A549 (cell line): ENCODE data around the gene SMOC1.

Experiments used
- CHD2 ChIP-seq: fragments of 150-350 bp; IDR thresholded peaks from 2 replicates; pipeline ENCODE4 v1.6.1; 2014; ENCODE audit warnings: low read length; ENCODE audit not compliant: partially characterized antibody
- EP300 ChIP-seq, 2 experiments: fragments of >200 bp; sonication (Bioruptor Twin); formaldehyde crosslinking; IDR thresholded peaks; 2 replicates in 1 of 2; 3 replicates in 1 of 2; pipeline ENCODE4 v1.6.1; 2016 to 2017
- TF ChIP-seq, protein P1 (sequence below): fragments of 200-600 bp; sonication (generic); IDR thresholded peaks from 2 replicates; pipeline ENCODE4 v1.6.1; 2016; ENCODE audit warnings: antibody characterized with exemption, mild to moderate bottlenecking, moderate library complexity
- TF ChIP-seq, protein P2 (sequence below): IDR thresholded peaks from 2 replicates; pipeline ENCODE4 v1.6.1; 2012
- TF ChIP-seq, protein P3 (sequence below): fragments of 250-450 bp; sonication (Bioruptor Pico); IDR thresholded peaks from 2 replicates; pipeline ENCODE4 v1.5.0; 2021; ENCODE audit warnings: mild to moderate bottlenecking, moderate library complexity, borderline replicate concordance

DNA sequence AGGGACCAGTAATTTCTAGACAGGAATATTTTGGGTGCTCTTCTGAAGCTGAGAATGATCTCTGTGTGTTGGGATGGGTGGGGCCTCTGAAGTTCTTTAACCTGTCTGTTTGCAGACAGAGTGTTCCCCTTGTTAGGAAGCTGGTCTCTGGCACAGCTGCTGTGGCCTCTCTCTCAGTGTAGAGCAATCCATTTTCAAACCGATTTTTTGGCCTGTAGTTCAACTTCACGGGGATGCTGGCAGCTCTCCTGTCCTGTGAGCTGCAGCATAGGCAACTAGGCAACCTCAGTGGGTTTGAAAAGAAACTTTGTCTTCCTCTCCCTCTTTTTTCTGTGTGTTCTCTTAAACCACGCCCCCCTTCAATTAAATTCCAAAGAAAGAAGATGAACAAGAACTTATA lies 69.1 kb downstream of the SMOC1 start:
- TF ChIP-seq EP300 (IDR thresholded peaks at IDR 0.05) (no peak), CHD2 (no peak)
- TF ChIP-seq, protein P1, sequence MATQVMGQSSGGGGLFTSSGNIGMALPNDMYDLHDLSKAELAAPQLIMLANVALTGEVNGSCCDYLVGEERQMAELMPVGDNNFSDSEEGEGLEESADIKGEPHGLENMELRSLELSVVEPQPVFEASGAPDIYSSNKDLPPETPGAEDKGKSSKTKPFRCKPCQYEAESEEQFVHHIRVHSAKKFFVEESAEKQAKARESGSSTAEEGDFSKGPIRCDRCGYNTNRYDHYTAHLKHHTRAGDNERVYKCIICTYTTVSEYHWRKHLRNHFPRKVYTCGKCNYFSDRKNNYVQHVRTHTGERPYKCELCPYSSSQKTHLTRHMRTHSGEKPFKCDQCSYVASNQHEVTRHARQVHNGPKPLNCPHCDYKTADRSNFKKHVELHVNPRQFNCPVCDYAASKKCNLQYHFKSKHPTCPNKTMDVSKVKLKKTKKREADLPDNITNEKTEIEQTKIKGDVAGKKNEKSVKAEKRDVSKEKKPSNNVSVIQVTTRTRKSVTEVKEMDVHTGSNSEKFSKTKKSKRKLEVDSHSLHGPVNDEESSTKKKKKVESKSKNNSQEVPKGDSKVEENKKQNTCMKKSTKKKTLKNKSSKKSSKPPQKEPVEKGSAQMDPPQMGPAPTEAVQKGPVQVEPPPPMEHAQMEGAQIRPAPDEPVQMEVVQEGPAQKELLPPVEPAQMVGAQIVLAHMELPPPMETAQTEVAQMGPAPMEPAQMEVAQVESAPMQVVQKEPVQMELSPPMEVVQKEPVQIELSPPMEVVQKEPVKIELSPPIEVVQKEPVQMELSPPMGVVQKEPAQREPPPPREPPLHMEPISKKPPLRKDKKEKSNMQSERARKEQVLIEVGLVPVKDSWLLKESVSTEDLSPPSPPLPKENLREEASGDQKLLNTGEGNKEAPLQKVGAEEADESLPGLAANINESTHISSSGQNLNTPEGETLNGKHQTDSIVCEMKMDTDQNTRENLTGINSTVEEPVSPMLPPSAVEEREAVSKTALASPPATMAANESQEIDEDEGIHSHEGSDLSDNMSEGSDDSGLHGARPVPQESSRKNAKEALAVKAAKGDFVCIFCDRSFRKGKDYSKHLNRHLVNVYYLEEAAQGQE, result no peak
- TF ChIP-seq, protein P2, sequence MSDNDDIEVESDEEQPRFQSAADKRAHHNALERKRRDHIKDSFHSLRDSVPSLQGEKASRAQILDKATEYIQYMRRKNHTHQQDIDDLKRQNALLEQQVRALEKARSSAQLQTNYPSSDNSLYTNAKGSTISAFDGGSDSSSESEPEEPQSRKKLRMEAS, result no peak
- TF ChIP-seq, protein P3, sequence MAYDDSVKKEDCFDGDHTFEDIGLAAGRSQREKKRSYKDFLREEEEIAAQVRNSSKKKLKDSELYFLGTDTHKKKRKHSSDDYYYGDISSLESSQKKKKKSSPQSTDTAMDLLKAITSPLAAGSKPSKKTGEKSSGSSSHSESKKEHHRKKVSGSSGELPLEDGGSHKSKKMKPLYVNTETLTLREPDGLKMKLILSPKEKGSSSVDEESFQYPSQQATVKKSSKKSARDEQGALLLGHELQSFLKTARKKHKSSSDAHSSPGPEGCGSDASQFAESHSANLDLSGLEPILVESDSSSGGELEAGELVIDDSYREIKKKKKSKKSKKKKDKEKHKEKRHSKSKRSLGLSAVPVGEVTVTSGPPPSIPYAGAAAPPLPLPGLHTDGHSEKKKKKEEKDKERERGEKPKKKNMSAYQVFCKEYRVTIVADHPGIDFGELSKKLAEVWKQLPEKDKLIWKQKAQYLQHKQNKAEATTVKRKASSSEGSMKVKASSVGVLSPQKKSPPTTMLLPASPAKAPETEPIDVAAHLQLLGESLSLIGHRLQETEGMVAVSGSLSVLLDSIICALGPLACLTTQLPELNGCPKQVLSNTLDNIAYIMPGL (CRISPR knock-in tag), result no peak
